ENCODE measurements around the gene IGF2BP1. TPM values are rescaled to one million over a fixed set of nuclear protein-coding genes. Genes with fewer than 3 reads are reported as not detected.
A peak's percentile ranks its signal among the peaks of the same experiment; 100 is the strongest.

IGF2BP1 gene
- polyA plus RNA-seq, 1 donor from 2014 or later: 13.0 TPM

DNA sequence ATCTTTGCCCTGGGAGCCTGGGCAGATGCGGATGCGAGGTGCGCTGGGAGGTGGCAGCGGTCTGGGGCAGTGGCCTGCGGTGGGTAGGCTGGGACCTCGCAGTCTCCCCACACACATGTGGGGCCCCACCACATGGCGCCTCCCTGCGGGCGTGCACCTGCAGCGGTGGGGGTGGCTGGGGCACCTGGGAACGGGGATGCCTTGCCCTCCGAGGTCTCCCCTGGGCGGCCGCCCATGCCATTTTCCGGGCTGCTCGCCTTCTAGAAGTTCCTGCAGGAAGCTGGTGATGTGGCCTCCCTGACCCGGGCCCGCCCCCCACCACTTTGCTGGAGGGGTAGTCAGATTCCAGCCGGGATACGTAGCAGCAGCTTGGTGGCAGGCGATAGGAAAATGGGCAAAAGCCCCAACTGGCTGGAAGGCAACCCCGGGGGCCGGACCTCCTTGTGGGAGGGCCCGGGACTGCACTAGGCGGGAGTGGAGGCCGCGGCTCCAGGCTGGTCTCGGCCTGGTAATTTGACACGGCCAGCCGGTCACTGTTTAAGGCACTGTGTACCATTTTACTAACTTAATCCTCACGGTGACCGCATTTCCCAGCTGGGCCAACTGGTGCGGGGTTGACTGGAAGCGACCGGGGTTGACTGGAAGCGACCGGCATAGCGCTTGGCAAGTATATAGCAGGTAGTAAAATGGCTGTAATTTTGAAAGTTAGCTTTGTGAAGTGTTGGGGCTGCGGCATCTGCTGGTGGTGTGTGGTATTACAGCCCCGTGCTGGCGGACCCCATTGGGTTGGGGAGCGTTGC is 38.5 kb downstream of the IGF2BP1 start:
- Histone ChIP-seq H3F3A (ENCODE audit: insufficient read depth, low read length, poor library complexity, severe bottlenecking) (no peaks in the 10 kb centered on the region), H3K27me3 (ENCODE audit: insufficient read depth, low read depth, low read length) (no peaks in the 10 kb centered on the region), H3K4me2 (ENCODE audit: low read length) (no peak overlapping the region), H3K27ac (ENCODE audit: low read length) (no peak overlapping the region), H3K79me2 (replicated peaks; ENCODE audit: insufficient read depth, low read length) (no peaks in the 10 kb centered on the region), H4K20me1 (ENCODE audit: insufficient read depth) (no peaks in the 10 kb centered on the region), H3K9me2 (ENCODE audit: insufficient read depth, low read length) (no peaks in the 10 kb centered on the region), H3K9me3 (ENCODE audit: low read length) (no peaks in the 10 kb centered on the region), H2AFZ (ENCODE audit: low read depth, low read length) (no peak overlapping the region), H3K36me3 (ENCODE audit: insufficient read depth, low read length) (no peaks in the 10 kb centered on the region), H3K4me3 (ENCODE audit: low read length) (no peak overlapping the region), H3K9ac (ENCODE audit: low read length) (no peak overlapping the region)
- no peak for TF ChIP-seq EZH2 (IDR thresholded peaks at IDR 0.05; ENCODE audit: borderline replicate concordance, insufficient read depth, low read length, poor library complexity, severe bottlenecking)
- peak; percentile 41 for TF ChIP-seq RAD21 (conservative IDR thresholded peaks at IDR 0.05)
- no peak for TF ChIP-seq POLR2AphosphoS5 (IDR thresholded peaks at IDR 0.05)
- TF ChIP-seq, protein P1, sequence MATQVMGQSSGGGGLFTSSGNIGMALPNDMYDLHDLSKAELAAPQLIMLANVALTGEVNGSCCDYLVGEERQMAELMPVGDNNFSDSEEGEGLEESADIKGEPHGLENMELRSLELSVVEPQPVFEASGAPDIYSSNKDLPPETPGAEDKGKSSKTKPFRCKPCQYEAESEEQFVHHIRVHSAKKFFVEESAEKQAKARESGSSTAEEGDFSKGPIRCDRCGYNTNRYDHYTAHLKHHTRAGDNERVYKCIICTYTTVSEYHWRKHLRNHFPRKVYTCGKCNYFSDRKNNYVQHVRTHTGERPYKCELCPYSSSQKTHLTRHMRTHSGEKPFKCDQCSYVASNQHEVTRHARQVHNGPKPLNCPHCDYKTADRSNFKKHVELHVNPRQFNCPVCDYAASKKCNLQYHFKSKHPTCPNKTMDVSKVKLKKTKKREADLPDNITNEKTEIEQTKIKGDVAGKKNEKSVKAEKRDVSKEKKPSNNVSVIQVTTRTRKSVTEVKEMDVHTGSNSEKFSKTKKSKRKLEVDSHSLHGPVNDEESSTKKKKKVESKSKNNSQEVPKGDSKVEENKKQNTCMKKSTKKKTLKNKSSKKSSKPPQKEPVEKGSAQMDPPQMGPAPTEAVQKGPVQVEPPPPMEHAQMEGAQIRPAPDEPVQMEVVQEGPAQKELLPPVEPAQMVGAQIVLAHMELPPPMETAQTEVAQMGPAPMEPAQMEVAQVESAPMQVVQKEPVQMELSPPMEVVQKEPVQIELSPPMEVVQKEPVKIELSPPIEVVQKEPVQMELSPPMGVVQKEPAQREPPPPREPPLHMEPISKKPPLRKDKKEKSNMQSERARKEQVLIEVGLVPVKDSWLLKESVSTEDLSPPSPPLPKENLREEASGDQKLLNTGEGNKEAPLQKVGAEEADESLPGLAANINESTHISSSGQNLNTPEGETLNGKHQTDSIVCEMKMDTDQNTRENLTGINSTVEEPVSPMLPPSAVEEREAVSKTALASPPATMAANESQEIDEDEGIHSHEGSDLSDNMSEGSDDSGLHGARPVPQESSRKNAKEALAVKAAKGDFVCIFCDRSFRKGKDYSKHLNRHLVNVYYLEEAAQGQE (IDR thresholded peaks at IDR 0.05; ENCODE audit: borderline replicate concordance): no peak
- TF ChIP-seq EP300 (conservative IDR thresholded peaks at IDR 0.05; ENCODE audit: poor library complexity, severe bottlenecking): no peak
- no peak for TF ChIP-seq MXI1 (conservative IDR thresholded peaks at IDR 0.05; ENCODE audit: poor library complexity, severe bottlenecking)
- TF ChIP-seq SMC3 (conservative IDR thresholded peaks at IDR 0.05; ENCODE audit: poor library complexity): peak; percentile 49
- TF ChIP-seq TAF1 (IDR thresholded peaks at IDR 0.05; ENCODE audit: low read depth): no peak
- TF ChIP-seq, protein P2, sequence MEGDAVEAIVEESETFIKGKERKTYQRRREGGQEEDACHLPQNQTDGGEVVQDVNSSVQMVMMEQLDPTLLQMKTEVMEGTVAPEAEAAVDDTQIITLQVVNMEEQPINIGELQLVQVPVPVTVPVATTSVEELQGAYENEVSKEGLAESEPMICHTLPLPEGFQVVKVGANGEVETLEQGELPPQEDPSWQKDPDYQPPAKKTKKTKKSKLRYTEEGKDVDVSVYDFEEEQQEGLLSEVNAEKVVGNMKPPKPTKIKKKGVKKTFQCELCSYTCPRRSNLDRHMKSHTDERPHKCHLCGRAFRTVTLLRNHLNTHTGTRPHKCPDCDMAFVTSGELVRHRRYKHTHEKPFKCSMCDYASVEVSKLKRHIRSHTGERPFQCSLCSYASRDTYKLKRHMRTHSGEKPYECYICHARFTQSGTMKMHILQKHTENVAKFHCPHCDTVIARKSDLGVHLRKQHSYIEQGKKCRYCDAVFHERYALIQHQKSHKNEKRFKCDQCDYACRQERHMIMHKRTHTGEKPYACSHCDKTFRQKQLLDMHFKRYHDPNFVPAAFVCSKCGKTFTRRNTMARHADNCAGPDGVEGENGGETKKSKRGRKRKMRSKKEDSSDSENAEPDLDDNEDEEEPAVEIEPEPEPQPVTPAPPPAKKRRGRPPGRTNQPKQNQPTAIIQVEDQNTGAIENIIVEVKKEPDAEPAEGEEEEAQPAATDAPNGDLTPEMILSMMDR (IDR thresholded peaks at IDR 0.05; ENCODE audit: poor library complexity, severe bottlenecking): peak; percentile 58

DNA sequence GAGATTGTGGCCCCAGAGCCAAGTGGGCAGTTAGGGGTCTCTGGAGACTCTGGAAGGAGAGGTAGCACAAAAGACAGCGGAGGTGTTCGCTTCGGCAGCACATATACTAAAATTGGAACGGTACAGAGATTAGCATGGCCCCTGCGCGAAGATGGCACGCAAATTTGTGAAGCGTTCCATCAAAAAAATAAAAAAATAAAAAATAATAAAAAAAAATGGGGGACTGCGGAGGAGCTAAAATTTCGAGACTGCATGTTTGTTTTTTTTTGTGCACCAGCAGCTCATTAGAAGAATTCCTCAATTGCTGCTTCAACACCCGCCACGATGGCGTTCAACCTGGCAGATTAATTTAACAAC is 39.1 kb downstream of the IGF2BP1 start:
- no peak overlapping the region for H3K27ac ChIP-seq (ENCODE audit: low read length)
- H3K9me3 ChIP-seq (ENCODE audit: low read length): no peaks in the 10 kb centered on the region
- no peak overlapping the region for H3K4me2 ChIP-seq (ENCODE audit: low read length)
- H3F3A ChIP-seq (ENCODE audit: insufficient read depth, low read length, poor library complexity, severe bottlenecking): no peaks in the 10 kb centered on the region
- no peaks in the 10 kb centered on the region for H3K27me3 ChIP-seq (ENCODE audit: insufficient read depth, low read depth, low read length)
- H3K9me2 ChIP-seq (ENCODE audit: insufficient read depth, low read length): no peaks in the 10 kb centered on the region
- H2AFZ ChIP-seq (ENCODE audit: low read depth, low read length): no peak overlapping the region
- no peaks in the 10 kb centered on the region for H4K20me1 ChIP-seq (ENCODE audit: insufficient read depth)
- no peaks in the 10 kb centered on the region for H3K79me2 ChIP-seq (replicated peaks; ENCODE audit: insufficient read depth, low read length)
- no peak overlapping the region for H3K9ac ChIP-seq (ENCODE audit: low read length)
- TF ChIP-seq, protein P2 (IDR thresholded peaks at IDR 0.05; ENCODE audit: poor library complexity, severe bottlenecking): no peak
- peak; percentile 2 for TF ChIP-seq RAD21 (conservative IDR thresholded peaks at IDR 0.05)
- H3K36me3 ChIP-seq (ENCODE audit: insufficient read depth, low read length): no peaks in the 10 kb centered on the region
- no peak overlapping the region for H3K4me3 ChIP-seq (ENCODE audit: low read length)

Measured in neural cell (in vitro differentiated cells).